T47D (cell line): Measurements from ENCODE around the gene CT45A2.
"Not testable (repeated sequence)": the region's sequence is repeated elsewhere in the genome, so short reads cannot be mapped to it uniquely, and the experiment has no call there.

Experiments
- DNase-seq, 2 experiments: peaks; one replicate each; pipeline versions ENCODE4 v3.0.0 to v3.0.0-alpha.2; 2011 to 2012; ENCODE audit warnings: low read depth in 1 of 2, low spot score in 1 of 2
- in situ Hi-C: cut with HindIII; loops from 2 replicates; pipeline ENCODE4 v1.10.0; 2016; ENCODE audit warnings: low sequenced_read_pairs, low pct_unique_long_range_greater_than_20kb

The CT45A2 gene, protein sequence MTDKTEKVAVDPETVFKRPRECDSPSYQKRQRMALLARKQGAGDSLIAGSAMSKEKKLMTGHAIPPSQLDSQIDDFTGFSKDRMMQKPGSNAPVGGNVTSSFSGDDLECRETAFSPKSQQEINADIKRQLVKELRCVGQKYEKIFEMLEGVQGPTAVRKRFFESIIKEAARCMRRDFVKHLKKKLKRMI

GRCh38 chrX:135819912-135820311 is at the start of gene CT45A2:
Gene CT45A2, minus strand, starts transcription at chrX:135820012. Its CDS starts 3,747 bp downstream, at chrX:135816265.
- DNase-seq, in situ Hi-C loops: not testable (repeated sequence)

GRCh38 chrX:135854438-135854837 is 34.6 kb upstream of the CT45A2 start, which contains the start of gene CT45A8:
Gene CT45A8, minus strand, starts transcription at chrX:135854538. Its CDS starts 3,755 bp downstream, at chrX:135850783.
- in situ Hi-C loops, DNase-seq: not testable (repeated sequence)

GRCh38 chrX:135837180-135837579 is 17.4 kb upstream of the CT45A2 start, which contains the start of gene CT45A7:
Gene CT45A7, minus strand, starts transcription at chrX:135837280. Its CDS starts 3,747 bp downstream, at chrX:135833533.
- in situ Hi-C loops, DNase-seq: not testable (repeated sequence)

GRCh38 chrX:135802687-135803086 is 17.1 kb downstream of the CT45A2 start, which contains the start of gene CT45A6:
Gene CT45A6, minus strand, starts transcription at chrX:135802787. Its CDS starts 3,794 bp downstream, at chrX:135798993.
- DNase-seq, in situ Hi-C loops: not testable (repeated sequence)

DNA sequence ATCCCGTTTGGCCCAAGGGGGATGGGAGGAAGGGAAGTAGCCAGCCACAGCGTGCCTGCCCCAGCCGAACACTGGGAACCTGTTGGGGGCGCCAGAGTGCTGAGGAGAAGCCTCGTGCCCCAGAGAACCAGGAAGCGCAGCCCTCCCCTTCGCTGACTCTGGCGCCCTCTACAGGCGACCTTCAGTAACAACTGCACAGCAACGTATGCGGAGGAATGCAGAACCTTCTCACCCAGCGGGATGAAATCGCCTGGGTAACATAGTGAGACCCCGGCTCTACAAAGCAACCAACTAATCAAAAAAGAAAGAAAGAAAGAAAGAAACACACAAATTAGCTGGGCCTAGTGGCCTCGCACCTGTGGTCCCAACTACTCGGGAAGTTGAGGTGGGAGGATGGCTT is 34.4 kb downstream of the CT45A2 start, which contains the start of gene CT45A5:
Gene CT45A5, minus strand, starts transcription at position 101 of the 400 bp plus-strand sequence. CDS start 3,774 bp downstream, outside the sequence.
- in situ Hi-C loops, DNase-seq: not testable (repeated sequence)

DNA sequence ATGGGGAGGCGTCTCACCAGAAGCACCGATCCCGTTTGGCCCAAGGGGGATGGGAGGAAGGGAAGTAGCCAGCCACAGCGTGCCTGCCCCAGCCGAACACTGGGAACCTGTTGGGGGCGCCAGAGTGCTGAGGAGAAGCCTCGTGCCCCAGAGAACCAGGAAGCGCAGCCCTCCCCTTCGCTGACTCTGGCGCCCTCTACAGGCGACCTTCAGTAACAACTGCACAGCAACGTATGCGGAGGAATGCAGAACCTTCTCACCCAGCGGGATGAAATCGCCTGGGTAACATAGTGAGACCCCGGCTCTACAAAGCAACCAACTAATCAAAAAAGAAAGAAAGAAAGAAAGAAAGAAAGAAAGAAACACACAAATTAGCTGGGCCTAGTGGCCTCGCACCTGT is 51.7 kb downstream of the CT45A2 start, which contains the start of gene CT45A3:
Gene CT45A3, minus strand, starts transcription at position 101 of the 400 bp plus-strand sequence. CDS start 3,747 bp downstream, outside the sequence.
- DNase-seq, in situ Hi-C loops: not testable (repeated sequence)
